GM06990 (cell line): ENCODE data around the gene IGF1.

Source experiments
- DNase-seq: peaks from one replicate; pipeline ENCODE4 v3.0.0-alpha.2; 2011; ENCODE audit not compliant: insufficient read length; ENCODE audit errors: extremely low read depth
- H3K27me3 ChIP-seq: replicated peaks from 2 replicates; pipeline ENCODE4 v1.6.0; 2011; ENCODE audit warnings: low read length; ENCODE audit not compliant: control insufficient read depth, insufficient read depth
- H3K36me3 ChIP-seq: 2 replicates; pipeline ENCODE4 v1.5.1; 2011; ENCODE audit warnings: low read length; ENCODE audit not compliant: control insufficient read depth, insufficient read depth
- H3K4me3 ChIP-seq: replicated peaks from 2 replicates; pipeline ENCODE4 v1.5.1; 2011; ENCODE audit warnings: low read depth, mild to moderate bottlenecking, control low read depth, low read length
- TF ChIP-seq, protein P1 (sequence below): IDR thresholded peaks from 2 replicates; pipeline ENCODE4 v1.5.1; 2011; ENCODE audit warnings: low read length, control low read depth, mild to moderate bottlenecking, inconsistent platforms; ENCODE audit not compliant: insufficient read depth, poor library complexity, severe bottlenecking

IGF1 gene

DNA sequence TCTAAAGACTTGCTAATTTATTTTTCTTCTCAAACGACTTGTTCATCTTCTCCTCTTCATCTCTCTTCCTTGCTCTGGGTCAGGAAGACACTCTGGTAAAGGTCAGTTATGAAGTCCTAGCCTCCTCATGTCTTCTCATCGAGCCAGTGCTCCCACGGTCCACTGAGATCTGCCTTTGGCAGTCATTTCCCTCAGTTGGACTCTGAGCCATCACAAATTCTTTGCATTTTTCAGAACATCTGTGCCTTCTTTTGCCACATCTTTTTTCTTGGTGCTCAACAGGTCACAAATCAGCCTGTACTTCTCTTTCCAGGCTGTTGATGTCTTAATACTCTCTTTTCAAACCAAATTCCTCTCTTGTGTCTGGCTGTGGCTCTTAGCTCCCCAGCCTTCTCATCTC, 49.7 kb downstream of the IGF1 start:
- TF ChIP-seq, protein P1, sequence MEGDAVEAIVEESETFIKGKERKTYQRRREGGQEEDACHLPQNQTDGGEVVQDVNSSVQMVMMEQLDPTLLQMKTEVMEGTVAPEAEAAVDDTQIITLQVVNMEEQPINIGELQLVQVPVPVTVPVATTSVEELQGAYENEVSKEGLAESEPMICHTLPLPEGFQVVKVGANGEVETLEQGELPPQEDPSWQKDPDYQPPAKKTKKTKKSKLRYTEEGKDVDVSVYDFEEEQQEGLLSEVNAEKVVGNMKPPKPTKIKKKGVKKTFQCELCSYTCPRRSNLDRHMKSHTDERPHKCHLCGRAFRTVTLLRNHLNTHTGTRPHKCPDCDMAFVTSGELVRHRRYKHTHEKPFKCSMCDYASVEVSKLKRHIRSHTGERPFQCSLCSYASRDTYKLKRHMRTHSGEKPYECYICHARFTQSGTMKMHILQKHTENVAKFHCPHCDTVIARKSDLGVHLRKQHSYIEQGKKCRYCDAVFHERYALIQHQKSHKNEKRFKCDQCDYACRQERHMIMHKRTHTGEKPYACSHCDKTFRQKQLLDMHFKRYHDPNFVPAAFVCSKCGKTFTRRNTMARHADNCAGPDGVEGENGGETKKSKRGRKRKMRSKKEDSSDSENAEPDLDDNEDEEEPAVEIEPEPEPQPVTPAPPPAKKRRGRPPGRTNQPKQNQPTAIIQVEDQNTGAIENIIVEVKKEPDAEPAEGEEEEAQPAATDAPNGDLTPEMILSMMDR, result no peak
- H3K36me3 ChIP-seq, result no peaks in the 10 kb centered on the region
- no peak overlapping the region for H3K4me3 ChIP-seq
- no peaks in the 10 kb centered on the region for H3K27me3 ChIP-seq
- DNase-seq, result no peak

DNA sequence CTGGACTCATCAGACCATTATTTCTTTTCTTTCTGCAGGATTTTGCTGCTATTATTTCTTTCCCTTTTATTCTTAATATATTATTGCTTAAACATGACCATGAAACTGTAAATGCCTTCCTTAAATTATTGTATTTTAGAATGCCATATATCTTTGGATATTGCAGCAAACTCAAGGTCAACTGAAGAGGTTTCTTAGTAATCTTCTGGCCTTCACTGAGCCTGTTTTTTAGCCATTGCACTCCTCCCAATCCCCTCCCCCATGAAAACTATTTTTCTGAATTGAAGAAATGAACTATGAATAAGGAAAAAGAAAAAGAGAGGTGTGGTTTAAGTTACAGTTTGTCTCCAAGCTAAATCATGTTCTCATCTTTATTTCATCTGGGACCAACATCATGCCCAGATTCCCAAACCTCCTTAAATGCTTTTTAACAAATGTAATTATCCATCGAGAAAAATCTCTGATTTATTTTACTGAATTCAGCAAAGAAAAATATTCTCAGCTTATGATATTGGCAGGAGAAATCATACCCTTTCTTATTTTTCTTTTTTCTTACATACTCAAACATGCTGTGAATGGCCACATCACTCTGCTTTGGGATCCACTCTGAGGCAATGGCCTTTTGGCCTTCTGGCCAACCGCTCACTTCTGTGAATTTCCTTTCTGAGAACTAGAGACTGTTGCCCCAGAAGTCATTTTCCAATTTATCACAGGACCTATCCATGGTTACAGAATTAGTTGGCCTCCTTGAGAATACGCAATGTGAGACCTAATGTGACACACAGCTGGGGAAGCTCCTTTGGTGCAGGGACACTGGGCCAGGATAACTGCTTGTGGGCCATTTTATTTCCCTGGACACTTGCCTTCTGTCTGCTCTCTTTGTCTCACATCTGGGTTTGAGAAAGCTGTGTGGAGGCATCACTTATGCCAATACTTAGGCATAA, 50.9 kb downstream of the IGF1 start:
- Histone ChIP-seq H3K27me3 (no peaks in the 10 kb centered on the region), H3K36me3 (no peaks in the 10 kb centered on the region), H3K4me3 (no peak overlapping the region)
- DNase-seq, result no peak
- TF ChIP-seq, protein P1, result no peak

DNA sequence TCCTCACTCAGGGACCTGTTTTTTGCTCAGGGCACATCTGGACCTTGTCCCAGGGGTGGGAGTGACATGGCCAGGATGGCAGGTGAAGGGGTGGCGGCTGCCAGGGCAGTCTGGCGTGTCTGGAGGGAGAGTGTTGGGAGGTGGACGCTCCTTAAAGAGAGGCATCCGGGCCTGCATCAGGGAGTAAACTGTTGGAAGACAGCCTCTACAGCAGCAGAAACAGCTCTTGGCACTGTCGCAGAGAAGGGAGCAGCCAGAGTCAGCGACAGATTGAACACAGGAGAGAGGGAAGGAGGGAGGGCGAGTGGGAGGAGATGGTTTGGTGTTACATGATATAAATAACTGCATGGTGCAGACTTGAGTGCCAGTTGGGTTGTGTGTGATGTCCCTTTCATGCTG, 52.8 kb downstream of the IGF1 start:
- Histone ChIP-seq H3K27me3 (no peaks in the 10 kb centered on the region), H3K36me3 (no peaks in the 10 kb centered on the region), H3K4me3 (no peak overlapping the region)
- no peak for DNase-seq
- TF ChIP-seq, protein P1, result no peak

DNA sequence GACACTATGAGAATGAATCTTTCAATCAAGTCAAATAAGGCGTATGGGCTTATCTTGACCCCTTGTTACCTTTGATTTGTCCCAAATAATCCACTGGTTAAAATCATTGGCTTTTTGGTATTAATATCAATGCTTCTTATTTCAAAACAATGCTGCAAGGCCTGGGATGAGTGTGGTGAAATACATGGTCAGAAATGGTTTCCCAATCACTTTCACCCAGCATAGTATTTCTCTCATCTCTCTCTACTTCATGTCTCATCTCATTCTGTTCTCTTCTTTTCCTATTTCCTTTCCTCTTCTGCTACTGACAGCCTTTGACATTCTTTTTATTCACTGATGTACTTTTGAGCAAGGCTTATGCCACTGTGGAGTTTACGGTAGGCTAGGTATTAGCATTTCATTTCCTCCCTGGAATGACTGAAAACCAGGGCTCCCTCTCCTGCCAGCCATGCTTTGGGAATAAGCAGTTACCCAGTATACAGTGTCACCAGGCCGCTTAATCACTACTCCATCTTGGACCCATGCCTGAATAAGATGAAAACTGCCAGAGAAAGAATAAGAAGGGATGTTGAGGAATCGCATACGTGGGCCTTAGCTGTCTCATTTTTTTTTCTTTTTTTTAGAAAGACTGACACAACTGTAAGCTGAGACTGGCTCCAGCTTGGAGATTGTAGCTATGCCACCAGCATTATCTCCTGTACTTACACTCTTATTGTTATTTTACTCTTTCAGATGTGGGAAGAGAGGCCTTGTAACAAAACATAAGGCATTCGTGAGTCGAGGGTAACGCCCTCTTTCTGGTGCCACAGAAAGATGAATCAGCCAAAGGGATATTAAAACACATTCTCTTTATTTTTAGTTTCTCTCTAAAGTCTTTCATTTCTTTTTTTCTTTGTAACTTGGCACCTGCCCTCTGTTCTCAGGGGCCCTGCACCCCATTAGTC, 53.5 kb downstream of the IGF1 start:
- H3K4me3 ChIP-seq, result no peak overlapping the region
- no peaks in the 10 kb centered on the region for H3K27me3 ChIP-seq
- DNase-seq, result no peak
- no peaks in the 10 kb centered on the region for H3K36me3 ChIP-seq
- TF ChIP-seq, protein P1, result no peak

DNA sequence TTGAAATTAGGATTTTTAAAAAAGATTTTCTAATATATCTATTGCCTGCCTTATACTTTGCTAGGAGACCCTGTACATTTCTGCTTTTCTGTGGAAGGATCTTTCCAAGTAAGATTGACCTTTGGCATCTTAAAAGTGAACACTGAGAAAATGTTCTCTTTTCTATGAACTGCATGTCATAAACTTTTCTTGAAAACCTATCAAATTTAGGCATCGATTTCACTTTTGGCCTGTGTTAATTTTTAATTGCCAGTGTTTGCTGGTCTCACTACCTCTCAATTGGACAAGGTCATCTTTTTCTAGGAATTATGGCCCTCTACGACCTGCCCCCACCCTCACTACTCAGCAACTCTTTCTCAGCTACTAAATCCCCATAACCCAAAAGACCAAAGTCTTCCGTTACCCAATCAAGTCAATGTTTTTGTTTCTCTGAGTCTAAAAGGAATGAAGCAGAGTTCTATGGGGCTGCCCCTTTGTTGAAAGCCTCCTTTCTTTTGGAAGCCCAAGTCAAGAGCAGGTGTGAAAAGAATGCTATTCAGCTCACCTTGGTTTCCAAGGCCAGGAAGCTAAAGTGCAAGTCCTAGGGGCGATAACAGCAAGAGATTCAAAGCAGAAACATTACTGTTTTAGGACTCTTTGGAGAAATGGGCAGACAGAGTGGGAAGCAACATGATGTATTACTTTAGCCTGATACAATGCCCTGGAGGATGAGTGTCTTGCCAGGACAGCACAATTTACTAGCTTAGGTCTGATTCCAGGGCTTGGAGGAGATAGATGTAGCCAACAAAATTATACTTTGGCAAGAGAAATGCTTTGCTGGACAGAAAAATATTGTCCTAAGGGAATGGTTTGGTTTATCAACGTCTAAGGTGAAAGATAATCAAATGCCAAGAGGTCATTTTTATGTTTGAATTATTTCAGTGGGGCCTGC, 55.0 kb downstream of the IGF1 start:
- H3K4me3 ChIP-seq, result no peak overlapping the region
- TF ChIP-seq, protein P1, result no peak
- no peaks in the 10 kb centered on the region for H3K36me3 ChIP-seq
- DNase-seq, result no peak
- no peaks in the 10 kb centered on the region for H3K27me3 ChIP-seq
